ENCODE data around the gene IL23R.

The IL23R gene

GRCh38 chr1:67298762-67299161 lies 132.5 kb downstream of the IL23R start:
- ChIA-PET CTCF (no interaction called here), POLR2A (no interaction called here)
- H3K4me3 ChIP-seq (ENCODE audit: low read depth, low read length): no peak overlapping the region
- DNase-seq (ENCODE audit: low read depth, low spot score): no peak
- TF ChIP-seq, protein P1, sequence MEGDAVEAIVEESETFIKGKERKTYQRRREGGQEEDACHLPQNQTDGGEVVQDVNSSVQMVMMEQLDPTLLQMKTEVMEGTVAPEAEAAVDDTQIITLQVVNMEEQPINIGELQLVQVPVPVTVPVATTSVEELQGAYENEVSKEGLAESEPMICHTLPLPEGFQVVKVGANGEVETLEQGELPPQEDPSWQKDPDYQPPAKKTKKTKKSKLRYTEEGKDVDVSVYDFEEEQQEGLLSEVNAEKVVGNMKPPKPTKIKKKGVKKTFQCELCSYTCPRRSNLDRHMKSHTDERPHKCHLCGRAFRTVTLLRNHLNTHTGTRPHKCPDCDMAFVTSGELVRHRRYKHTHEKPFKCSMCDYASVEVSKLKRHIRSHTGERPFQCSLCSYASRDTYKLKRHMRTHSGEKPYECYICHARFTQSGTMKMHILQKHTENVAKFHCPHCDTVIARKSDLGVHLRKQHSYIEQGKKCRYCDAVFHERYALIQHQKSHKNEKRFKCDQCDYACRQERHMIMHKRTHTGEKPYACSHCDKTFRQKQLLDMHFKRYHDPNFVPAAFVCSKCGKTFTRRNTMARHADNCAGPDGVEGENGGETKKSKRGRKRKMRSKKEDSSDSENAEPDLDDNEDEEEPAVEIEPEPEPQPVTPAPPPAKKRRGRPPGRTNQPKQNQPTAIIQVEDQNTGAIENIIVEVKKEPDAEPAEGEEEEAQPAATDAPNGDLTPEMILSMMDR (IDR thresholded peaks at IDR 0.05; ENCODE audit: insufficient read depth, low read length, missing control alignments): no peak

DNA sequence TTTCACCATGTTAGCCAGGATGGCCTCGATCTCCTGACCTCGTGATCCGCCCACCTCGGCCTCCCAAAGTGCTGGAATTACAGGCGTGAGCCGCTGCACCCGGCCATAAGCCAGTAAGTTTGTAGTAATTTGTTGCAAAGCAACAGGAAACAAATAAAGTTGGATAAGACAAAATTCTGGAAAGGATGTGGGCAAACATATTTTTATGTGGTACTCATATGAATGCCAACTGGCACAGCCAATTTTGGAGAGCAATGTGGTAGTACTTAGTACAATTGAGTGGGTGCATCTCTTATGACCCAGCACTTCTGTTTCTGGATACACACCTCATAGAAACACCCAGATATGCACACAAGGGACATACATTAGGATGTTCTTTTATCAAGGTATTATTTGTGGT lies 133.0 kb downstream of the IL23R start:
- CTCF ChIA-PET: no interaction called here
- DNase-seq (ENCODE audit: low read depth, low spot score): no peak
- no peak overlapping the region for H3K4me3 ChIP-seq (ENCODE audit: low read depth, low read length)
- TF ChIP-seq, protein P1 (IDR thresholded peaks at IDR 0.05; ENCODE audit: insufficient read depth, low read length, missing control alignments): no peak
- POLR2A ChIA-PET: no interaction called here

- no peak overlapping the region for H3K4me3 ChIP-seq (ENCODE audit: low read depth, low read length)
- POLR2A ChIA-PET: no interaction called here
- TF ChIP-seq, protein P1 (IDR thresholded peaks at IDR 0.05; ENCODE audit: insufficient read depth, low read length, missing control alignments): no peak
- CTCF ChIA-PET: no interaction called here
- DNase-seq (ENCODE audit: low read depth, low spot score): no peak
These were observed 134.3 kb downstream of the IL23R start for GRCh38 chr1:67300561-67300960.

- ChIA-PET CTCF (no interaction called here), POLR2A (no interaction called here)
- TF ChIP-seq, protein P1 (IDR thresholded peaks at IDR 0.05; ENCODE audit: insufficient read depth, low read length, missing control alignments): no peak
- DNase-seq (ENCODE audit: low read depth, low spot score): no peak
- no peak overlapping the region for H3K4me3 ChIP-seq (ENCODE audit: low read depth, low read length)
These were observed 137.8 kb downstream of the IL23R start for GRCh38 chr1:67304023-67304422.

DNA sequence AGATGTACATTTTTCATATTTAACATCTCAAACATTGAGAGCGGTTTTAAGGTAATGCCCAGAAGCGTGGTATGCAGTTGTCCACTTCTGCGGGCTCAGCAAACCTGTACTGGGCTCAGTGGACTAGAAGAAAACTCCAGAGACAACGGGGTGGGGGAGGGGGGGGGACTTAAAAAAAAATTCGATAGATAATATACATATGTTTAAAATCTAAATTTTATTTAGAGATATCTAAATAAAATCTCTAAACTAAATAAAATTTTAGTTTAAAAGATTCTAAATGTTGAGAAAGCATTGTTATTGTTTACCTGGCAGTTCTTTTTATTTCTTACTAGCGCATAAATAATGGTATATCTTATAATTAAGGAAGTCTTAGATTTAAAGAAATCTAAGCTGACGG lies 140.3 kb downstream of the IL23R start:
- no peak for DNase-seq (ENCODE audit: low read depth, low spot score)
- H3K4me3 ChIP-seq (ENCODE audit: low read depth, low read length): no peak overlapping the region
- ChIA-PET POLR2A (no interaction called here), CTCF (no interaction called here)
- TF ChIP-seq, protein P1 (IDR thresholded peaks at IDR 0.05; ENCODE audit: insufficient read depth, low read length, missing control alignments): no peak

- DNase-seq (ENCODE audit: low read depth, low spot score): no peak
- TF ChIP-seq, protein P1 (IDR thresholded peaks at IDR 0.05; ENCODE audit: insufficient read depth, low read length, missing control alignments): no peak
- ChIA-PET POLR2A (no interaction called here), CTCF (no interaction called here)
- no peak within 1 kb of the TSS for H3K4me3 ChIP-seq (ENCODE audit: low read depth, low read length)
These were observed 141.2 kb downstream of the IL23R start, which contains the start of gene IL12RB2 for GRCh38 chr1:67307251-67308060. TSS of gene IL12RB2 (plus strand) at chr1:67307873. CDS start at chr1:67320369, 12,496 bp downstream.

All from AG04449 (cell line).